Nucleus accumbens (tissue), 56 donors: ENCODE data around the gene POLN.
"Not testable (repeated sequence)": the region's sequence is repeated elsewhere in the genome, so short reads cannot be mapped to it uniquely, and the experiment has no call there.

Source experiments
- DNase-seq, 56 donors: peaks; one replicate each; lab custom pipeline; 2025; lab: John Stamatoyannopoulos, UW

POLN gene

DNA sequence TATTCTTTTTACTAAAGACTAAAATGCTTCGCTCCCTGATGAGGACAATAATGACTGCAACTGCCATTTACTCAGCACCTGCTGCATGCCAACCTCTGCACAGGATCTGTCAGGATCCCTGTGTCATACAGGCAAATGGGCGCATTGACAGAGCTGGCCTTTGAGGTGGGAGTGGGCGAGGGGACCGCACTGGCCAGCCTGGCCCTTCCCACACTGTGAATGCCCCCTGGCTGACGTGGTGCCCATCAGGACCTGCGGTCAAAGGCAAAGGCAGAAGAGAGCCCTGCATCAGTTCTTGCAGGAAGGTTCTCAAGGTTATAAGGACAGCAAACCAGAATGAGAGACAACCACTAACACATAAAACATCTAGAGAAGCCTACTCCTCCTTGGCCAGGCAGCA is 67.9 kb downstream of the POLN start:
- no peak for DNase-seq

DNA sequence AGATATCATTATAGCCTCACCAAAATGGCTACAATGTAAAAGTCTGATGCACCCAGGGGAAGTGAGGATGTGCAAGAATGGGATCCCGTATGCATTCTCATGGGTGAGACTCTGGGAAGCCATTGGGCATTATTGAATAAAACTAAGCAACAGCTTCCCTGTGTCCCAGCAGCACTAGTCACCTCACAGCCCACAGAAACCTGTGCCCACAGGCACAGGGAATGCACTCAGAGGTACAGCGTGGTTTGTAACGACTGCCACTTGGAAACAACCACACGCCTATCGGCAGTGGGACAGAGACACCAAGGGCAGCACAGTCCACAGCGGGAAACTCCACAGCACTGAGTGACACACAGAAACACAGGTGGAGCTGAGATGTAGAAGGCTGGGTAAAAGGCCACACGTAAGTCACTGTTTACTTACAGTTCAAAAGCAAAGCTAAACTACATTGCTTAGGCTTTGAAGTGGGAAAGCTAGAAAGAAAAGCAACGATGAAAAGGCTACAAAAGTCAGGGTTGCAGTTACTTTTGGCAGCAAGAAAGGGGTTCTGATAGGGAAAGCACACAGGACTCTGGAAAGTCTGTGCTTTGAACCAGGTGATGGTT is 69.2 kb downstream of the POLN start:
- no peak for DNase-seq

DNA sequence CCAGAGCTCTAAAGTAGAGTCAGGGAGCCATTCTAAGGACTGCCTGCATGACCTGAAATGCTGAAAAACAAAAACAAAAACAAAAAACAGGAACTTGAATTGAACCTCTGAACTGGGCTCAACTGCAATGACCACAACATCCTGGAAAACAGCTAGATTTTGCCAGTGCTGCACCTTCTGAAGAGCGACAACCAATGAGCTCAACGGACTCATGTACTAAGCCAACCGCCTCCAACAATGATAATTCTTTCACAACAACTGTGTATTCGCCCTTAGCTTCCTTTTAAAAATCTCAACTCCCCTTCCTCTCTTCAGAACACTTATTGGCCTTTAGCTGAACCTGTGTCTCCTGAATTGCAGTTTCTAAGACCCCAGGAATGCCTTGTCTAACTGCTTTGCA is 69.8 kb downstream of the POLN start:
- no peak for DNase-seq

DNA sequence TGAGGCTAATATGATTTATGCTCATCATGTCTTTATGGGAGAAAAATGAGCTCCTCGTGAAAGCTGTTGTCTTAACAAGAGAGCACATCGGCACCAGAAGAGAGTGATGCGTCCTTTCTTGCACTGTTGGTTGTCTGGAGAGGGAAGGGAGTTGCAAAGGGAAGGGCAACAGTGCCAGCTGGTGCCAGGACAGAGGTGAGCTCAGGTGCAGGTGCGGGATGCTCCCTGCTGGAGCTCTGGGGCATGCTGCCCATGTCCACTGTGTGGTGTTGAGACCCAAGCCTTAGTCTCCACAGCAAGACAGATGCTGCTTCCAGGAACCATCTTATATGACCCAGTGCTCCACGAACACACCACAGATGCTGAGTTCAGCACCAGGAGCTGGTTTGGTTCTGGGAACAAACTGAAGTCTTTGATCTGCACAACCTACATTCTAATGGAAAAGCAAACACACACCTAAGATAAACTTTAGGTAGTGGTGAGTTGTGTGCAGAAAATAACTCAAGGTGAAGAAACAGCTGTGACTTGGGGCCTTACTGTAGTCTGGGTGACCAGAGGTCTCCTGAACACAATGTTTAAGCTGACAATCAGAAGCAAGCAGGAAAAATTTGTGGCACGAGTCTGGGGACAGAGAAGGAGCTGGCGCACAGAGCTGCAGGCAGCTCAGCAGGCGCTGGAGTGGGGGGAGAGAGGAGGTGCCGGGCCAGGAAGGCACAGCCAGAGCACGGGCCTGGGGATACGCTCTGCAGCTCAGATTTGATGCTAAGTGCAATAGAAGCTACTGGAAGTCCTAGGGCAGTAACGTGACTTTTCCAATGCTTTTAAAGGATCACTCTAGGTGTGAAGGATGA is 73.2 kb downstream of the POLN start:
- DNase-seq = no peak

DNA sequence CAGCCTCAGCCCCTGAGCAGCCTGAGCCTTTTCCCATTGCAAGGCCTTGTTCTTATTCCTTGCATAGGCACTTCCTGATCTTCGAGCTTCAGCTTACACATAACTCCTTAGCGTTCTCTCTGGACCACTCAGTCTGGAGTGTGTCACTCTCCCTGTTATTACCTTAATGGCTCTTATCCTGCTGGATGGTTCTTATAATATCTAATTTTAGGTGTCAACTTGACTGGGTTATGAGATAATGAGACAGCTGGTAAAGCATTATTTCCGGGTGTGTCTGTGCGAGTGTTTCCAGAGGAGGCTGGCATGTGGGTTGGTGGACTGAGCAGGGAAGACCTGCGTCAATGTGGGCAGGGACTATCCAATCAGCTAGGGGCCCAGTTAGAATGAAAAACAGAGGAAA is 75.7 kb downstream of the POLN start:
- no peak for DNase-seq

DNA sequence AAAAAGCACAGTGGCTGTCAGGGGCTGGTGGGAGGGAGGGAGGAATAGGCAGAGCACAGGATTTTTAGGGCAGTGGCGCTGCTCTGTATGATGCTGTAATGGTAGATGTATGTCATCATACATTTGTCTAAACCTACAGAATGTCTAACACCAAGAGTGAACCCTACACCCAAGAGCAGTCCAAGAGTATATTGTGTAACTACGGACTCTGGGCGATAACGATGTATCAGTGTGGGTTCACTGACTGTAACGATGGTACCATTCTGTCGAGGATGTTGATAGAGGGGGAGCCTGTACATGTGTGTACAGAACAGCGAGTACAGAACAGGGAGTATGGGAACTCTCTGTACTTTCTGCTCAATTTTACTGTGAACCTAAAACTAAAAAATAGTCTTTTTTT is 76.5 kb downstream of the POLN start:
- DNase-seq = no peak

DNA sequence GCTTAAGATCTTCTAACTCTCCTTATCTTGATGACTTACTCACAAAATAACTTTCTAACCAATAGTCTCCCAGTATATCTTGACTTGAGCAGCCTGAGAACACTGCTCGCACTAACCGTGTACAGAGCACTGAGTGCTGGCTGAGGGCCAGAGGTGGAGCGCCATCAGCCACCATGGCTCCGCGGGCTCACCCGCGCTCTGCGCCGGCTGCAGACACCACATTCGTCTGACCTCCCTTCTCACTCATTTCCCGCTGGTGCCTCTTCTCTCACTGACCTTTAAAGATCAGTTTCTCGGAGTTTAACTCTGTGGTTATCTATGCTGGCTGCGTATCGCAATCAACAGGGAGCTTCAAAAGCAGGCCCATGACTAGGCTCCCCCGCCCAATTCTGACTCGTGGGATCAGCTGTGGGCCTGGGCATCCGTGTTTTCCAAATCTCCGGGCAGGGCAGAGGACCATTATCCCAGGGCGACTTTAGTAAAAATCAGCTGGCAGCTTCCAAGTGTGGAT is 78.6 kb downstream of the POLN start:
- DNase-seq = no peak

DNA sequence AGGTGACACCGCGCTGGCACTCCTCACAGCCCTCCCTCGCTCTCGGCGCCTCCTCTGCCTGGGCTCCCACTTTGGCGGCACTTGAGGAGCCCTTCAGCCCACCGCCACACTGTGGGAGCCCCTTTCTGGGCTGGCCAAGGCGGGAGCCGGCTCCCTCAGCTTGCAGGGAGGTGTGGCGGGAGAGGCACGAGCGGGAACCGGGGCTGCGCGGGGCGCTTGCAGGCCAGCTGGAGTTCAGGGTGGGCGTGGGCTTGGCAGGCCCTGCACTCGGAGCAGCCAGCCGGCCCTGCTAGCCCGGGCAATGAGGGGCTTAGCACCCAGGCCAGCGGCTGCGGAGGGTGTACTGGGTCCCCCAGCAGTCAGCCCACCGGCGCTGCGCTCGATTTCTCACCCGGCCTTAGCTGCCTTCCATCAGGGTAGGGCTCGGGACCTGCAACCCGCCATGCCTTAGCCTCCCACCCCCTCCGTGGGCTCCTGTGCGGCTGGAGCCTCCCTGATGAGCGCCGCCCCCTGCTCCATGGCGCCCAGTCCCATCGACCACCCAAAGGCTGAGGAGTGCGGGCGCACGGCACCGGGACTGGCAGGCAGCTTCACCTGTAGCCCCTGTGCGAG is 80.7 kb downstream of the POLN start:
- DNase-seq = not testable (repeated sequence)

DNA sequence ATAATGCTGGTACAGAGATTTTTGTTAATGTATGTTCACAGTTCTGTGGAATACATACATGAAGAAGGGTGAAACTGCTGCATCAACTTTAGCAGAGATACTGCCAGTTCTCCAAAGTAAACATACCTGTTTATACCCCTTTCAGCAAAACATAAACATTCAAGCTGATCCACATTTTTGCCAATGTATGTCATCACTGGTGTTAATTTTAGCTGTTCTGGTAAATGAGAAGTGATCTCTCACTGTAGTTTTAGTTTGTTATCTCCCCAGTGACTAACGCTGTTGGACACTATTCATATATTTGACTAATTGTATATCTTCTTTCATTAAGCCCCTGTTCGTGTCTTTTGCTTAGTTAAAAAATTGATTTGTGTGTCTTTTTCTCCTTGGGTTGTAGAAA is 82.0 kb downstream of the POLN start:
- no peak for DNase-seq

DNA sequence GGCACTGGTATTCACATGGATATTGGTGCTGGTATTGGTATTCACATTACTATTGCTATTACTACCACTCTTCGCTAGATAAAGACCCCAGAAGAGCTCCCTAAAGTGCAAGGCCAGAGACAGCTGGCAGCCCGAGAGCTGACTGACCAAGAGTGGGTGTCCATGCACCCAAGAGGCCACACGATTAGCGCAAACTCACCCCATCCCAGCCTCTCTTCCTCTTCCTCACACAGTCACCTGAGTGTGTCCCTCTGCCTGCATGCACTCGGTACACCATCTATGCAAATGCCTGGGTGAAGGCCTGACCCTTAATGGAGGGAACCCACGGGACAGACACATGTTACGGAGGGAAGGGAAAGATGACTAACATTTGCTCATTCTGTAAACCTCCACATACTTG is 86.7 kb downstream of the POLN start:
- DNase-seq = no peak

DNA sequence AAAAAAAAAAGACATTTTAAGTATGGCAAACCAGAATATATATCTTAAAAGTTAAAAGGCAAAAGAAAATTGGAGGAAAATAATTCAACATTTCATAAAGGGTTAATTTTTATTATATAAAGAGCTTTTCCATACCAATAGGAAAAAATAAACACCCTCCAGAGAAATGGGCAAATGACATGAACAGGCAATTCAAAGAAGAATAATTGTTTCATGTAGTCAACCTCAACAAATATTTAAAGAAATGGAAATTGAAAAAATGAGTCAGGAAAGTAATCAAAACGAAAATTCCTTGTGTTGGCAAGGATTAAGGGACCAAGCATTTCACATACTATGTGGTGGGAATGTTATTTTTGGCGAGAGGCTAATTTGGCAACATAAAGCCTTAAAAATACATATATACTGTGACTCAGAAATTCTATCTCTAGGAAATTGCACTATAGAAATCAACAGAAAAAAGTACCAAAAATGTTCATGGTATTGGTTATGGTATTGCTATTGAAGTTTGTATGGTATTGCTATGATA is 87.6 kb downstream of the POLN start:
- DNase-seq = no peak

DNA sequence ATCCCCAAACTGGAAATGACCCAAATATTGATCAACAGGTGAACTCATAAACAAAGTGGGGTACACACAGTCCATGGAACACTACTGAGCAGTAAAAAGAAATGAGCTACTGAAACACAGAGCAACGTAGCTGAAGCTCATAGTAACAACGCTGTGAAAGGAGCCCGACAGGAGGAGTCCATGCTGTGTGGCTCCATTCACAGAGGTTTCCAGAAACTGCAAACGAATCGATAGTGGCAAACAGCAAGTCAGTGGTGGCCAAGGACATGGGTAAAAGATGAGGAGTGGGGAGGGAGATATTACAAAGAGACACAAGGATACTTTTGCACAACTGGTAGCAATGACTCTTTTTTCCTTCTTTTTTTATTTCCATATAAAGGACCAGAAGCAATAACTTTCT is 90.4 kb downstream of the POLN start:
- no peak for DNase-seq

DNA sequence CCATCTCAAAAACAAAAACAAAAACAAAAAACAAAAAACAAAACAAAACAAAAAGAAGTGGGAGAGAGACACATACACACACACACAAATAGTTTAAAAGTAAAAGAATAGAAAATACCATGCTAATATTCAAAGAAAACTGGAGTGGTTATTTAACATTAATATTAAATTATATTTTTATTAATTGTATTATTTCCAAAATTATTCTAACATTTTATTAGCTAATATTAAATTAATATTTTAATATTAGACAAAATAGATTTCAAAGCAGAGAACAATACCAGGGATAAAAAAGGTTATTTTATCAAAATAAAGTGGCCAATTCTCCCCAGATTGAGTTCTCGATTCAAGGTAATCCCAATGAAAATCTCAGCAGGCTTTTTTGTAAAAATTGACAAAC is 91.8 kb downstream of the POLN start:
- DNase-seq = no peak

DNA sequence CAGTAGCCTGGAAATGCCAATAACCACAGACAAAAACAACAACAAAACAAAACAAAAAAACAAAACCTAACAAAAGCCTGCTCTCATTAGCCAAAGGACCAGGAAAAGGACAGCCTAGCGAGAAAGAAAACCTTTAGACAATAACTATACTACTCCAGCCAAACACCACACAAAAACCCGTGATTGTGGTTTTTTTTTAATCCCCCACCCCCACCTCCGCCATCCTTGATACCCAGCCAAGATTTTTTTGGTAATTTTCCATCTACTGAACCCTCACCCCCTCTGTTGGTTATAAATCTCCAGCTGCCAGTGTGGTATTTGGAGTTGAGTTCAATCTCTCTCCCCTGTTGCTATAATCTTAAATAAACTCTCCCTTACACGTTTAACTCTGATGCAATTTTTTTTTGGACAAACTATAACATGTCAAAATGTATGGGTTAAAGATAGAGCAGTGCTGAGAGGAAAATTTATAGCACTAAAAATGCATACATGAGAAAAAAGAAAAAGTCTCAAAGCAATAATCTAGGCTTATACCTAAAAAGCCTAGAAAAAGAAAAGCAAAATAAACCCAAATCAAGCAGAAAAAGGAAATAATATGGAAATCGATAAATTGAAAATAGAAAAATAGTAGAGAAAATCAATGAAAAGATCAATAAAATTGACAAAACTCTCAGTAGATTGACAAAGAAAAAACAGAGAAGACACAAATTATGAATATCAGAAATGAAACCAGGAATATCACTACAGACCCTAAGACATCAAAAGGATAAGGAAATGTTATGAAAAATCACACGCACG is 99.1 kb downstream of the POLN start:
- DNase-seq = peak in 5 of 56 donors; percentile 31 to 62 (median 40)

DNA sequence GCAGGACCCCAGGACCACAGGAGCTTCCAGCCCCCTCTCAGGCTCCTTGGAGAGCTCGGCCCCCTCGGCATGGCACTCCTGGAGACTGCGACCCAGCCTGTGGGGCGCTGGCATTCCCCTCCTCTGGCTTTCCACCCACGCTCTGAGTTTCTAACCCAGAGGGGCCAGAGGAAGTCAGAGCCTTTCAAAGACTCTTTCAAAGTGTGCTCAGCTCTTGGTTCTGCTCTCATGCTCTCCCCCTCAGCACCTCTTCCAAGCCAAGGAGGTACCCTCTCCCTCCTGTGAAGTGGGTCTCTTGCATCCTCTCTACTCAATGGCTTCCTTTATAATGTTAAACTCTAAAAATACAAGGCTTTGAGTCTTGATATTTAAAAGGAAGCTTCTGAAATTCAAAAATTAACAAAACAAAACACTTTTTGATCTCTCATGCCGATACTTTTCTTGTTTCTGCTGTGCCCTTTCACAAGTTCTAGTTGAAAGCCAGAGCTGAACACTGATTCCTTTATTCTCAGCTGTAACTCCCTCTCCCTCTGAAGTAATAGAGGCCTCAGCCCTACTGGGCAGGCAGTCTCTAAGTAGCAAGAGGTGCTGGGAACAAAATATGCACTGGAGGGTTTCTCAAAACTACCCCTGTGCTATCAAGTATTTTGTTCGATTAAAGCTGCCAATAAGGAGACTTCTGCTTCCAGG is 100.0 kb downstream of the POLN start:
- DNase-seq = peak in 29 of 56 donors; percentile 14 to 78 (median 44)

DNA sequence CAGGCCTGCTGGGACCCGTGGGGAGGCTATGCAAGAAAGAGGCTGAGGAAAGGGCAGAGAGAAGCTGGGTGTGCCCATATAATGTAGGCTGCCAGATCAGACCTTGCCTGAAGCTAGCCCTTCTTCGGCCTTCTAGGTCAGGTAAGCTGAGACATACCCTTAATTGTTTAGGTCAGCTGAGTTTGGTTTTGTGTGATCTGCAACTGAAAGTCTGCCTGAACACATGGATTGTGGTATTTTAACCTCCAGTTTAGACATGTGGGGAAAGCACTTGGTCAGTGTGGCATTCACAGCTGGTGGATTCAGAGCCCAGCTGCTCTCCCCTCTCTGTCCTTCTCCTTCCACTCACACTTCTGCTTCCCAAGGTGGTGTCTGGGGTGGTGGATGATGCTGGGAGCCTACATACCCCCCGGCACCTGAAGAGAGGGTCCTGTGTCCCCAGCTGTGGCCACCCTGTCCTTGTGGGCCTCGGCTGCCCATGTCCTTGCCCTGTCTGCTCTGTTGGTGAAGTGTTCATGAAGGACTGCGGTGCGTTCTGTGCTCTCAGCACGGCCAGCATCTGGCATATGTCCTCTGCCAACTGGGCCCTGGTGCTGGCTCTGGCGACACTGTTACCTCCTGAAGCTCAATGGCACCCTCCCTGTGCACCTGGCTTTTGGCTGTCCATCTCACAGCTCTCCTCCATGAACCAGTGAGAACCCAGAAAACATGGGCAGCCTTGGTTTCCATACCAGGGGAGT is 100.7 kb downstream of the POLN start:
- peak in 17 of 56 donors; percentile 14 to 64 (median 49) for DNase-seq

DNA sequence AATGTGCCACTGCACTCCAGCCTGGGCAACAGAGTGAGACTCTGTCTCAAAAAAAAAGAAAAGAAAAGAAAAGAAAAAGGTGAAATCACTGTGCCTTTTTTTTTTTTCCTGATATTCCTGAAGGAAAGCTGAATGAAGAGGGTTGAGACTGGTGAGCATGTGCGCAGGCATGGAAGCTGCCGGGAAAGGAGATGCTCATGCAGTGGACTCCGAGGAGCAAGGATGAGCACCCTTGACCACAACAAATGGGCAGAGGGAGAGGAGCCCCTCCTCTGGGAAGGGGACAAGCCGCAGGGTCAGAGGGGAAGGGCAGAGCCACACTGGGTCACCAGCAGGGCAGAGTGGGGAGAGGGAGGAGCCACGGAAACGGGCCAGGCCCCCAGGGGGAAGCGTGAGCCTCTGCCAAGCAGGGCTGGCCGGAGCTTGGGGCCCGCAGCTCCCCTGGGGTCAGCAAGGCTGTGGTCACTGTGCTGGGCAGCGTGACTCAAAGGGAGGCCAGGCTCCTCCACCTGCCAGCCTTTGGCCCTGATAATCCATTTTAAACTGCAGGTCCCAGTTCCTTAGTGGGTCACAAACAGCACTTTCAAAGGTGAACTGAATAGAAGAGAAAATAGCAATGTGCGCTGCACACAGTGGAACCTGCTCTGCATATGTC is 102.9 kb downstream of the POLN start:
- DNase-seq = peak in 1 of 56 donors; percentile 11

DNA sequence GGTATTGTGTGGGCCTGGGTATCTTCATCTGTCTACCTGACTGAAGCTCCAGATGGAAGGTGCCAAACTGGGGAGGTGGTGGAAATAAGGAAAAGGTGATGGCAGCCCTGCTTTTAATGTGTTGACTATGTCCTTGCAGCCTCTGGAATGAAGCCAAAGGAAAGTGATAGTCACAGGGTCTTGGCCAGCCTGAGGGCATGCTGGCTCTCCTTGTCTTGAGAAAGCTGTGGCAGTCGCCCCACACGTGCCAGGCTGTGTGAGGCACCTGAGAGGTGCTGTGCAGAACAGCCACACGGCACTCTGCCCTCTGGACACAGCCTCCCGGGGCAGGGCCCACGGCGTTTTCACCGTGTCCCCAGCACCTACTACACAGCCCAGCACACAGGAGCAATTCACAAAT is 105.2 kb downstream of the POLN start:
- DNase-seq = no peak

DNA sequence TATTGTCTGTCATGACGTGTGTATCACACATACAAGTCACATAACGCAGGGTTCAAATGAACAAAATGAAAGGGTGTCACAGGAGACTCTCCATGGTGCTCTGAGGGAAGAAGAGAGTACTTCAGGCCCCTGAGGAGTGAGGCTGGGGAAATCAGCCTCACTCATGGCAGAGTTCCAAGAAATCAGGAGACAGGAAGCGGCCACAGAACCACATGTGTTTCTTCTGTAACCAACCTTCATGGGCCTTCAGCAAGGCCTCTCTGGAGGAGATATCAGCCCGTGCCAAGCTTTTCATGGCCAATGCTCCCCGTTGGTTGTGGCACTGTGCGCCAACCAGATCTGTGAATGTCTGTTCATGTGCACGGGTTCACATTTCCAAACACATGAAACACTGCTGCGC is 106.8 kb downstream of the POLN start:
- DNase-seq = no peak
